Glomerular endothelial cell (primary cell): Measurements from ENCODE around the gene PCDHGA8. TPM values are rescaled to one million over a fixed set of nuclear protein-coding genes. Genes with fewer than 3 reads are reported as not detected.
"Not testable (repeated sequence)": the region's sequence is repeated elsewhere in the genome, so short reads cannot be mapped to it uniquely, and the experiment has no call there.

Experiments
- DNase-seq: peaks from one replicate; pipeline ENCODE4 v3.0.0-alpha.2; 2011; ENCODE audit warnings: low read depth, low spot score; ENCODE audit errors: extremely low read depth
- total RNA-seq: library from RNA; depleted of rRNA; stranded (reverse); fragments of >200 nt; gene quantifications from 2 replicates; pipeline ENCODE4 v1.2.3, GENCODE V29; 2015

Gene PCDHGA8
- total RNA-seq, 1 donor from 2014 or later = 2.3 TPM

DNA sequence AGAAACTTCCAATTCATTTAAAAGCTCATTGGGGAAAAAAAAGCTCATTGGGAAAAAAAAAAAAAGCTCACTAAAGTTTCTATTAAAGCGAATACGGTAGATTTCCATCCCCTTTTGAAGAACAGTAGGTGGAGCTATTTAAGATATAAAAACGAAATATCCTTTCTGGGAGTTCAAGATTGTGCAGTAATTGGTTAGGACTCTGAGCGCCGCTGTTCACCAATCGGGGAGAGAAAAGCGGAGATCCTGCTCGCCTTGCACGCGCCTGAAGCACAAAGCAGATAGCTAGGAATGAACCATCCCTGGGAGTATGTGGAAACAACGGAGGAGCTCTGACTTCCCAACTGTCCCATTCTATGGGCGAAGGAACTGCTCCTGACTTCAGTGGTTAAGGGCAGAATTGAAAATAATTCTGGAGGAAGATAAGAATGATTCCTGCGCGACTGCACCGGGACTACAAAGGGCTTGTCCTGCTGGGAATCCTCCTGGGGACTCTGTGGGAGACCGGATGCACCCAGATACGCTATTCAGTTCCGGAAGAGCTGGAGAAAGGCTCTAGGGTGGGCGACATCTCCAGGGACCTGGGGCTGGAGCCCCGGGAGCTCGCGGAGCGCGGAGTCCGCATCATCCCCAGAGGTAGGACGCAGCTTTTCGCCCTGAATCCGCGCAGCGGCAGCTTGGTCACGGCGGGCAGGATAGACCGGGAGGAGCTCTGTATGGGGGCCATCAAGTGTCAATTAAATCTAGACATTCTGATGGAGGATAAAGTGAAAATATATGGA lies 38.1 kb downstream of the PCDHGA8 start, which contains the start of gene PCDHGA12:
Gene PCDHGA12 (plus strand): TSS at position 176 of the 782 bp plus-strand sequence. CDS start 253 bp downstream, at position 429.
- no peak for DNase-seq

DNA sequence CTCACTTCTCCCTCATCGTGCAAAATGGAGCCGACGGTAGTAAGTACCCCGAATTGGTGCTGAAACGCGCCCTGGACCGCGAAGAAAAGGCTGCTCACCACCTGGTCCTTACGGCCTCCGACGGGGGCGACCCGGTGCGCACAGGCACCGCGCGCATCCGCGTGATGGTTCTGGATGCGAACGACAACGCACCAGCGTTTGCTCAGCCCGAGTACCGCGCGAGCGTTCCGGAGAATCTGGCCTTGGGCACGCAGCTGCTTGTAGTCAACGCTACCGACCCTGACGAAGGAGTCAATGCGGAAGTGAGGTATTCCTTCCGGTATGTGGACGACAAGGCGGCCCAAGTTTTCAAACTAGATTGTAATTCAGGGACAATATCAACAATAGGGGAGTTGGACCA lies 38.9 kb downstream of the PCDHGA8 start:
- DNase-seq = no peak

DNA sequence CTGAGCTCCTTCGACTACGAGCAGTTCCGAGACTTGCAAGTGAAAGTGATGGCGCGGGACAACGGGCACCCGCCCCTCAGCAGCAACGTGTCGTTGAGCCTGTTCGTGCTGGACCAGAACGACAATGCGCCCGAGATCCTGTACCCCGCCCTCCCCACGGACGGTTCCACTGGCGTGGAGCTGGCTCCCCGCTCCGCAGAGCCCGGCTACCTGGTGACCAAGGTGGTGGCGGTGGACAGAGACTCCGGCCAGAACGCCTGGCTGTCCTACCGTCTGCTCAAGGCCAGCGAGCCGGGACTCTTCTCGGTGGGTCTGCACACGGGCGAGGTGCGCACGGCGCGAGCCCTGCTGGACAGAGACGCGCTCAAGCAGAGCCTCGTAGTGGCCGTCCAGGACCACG lies 39.9 kb downstream of the PCDHGA8 start:
- DNase-seq = not testable (repeated sequence)

DNA sequence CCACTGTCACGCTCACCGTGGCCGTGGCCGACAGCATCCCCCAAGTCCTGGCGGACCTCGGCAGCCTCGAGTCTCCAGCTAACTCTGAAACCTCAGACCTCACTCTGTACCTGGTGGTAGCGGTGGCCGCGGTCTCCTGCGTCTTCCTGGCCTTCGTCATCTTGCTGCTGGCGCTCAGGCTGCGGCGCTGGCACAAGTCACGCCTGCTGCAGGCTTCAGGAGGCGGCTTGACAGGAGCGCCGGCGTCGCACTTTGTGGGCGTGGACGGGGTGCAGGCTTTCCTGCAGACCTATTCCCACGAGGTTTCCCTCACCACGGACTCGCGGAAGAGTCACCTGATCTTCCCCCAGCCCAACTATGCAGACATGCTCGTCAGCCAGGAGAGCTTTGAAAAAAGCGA lies 40.3 kb downstream of the PCDHGA8 start:
- not testable (repeated sequence) for DNase-seq

DNA sequence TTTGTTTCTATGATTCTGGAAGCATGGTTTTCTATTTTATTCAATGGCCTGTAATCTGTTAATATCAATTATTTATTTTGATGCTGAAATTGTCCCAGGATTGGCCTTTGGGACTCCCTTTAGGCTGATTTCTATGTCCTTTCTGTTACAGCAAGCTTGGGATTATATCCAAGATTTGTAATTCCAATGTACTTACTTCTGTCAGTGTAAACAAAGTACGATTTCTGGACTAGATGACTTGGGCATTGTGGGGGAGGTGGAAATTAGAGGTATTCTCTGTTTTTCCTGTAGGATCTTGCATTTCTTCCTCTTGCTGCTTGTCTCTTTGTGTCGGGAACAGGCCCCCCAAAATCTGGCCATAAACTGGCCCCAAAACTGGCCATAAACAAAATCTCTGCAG lies 41.6 kb downstream of the PCDHGA8 start:
- DNase-seq = no peak

DNA sequence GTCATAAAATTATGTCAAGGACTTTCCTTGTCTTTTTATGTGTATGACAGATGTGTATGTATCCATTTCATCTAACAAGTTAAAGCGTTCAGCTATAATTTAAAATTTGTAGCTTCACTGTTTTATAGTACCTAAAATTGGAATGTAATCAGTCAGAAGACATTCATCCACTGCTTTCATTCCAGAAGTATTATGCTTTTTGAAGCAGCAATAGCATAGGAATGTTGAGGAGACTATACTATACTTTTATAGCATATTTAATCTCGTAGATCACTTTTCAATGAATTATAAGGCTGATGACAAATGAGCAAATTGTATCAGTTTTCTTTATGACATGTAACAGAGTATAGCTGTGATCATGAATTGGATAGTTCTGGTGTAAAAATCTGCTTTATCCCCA lies 44.8 kb downstream of the PCDHGA8 start:
- DNase-seq = no peak

DNA sequence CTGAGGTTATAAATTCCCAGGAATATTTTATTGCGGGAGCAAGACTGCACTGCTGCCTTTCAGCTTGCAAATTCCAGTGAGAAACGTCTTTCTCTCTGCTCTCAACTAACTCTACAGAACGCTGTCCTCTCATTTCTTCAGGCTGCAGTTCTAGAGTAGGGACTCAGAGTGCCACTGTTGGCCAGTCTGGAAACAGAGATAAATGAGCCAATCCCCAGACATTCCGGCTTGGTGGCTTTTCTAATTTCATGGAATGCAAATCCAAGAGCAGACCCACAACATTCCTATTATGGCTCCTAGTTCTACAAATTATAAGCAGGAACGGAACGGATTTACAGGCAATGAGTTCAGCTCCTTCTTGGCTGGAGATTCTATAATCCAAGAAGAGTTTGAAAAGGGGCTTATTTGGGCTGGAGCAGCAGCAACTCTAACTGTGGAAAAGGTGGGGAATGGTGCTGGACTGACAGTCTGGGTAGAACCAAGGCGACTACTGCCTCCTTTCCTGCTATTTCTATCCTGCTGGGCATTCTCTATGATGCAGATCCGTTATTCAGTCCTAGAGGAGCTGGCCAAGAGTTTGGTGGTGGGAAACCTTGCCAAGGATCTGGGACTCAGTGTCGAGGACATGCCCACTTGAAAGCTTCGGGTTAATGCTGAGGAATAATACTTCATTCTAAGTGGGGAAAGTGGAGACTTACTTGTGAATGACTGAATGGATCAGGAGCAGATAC lies 47.1 kb downstream of the PCDHGA8 start:
- no peak for DNase-seq

DNA sequence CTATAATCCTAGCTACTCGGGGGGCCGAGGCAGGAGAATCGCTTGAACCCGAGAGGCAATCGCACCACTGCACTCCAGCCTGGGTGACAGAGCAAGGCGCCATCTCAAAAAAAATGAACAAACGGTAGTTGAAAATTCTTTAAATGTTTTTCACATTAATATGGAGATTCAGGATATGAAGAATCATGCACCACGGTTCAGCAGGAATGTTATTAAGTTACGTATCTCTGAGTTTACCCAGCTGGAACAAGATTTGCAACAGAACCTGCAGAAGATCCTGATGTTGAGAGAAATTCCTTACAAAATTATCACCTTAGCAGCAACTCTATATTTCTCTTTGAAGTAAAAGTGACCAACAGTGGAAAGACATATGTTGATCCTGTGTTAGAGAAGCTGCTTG lies 47.9 kb downstream of the PCDHGA8 start:
- no peak for DNase-seq

DNA sequence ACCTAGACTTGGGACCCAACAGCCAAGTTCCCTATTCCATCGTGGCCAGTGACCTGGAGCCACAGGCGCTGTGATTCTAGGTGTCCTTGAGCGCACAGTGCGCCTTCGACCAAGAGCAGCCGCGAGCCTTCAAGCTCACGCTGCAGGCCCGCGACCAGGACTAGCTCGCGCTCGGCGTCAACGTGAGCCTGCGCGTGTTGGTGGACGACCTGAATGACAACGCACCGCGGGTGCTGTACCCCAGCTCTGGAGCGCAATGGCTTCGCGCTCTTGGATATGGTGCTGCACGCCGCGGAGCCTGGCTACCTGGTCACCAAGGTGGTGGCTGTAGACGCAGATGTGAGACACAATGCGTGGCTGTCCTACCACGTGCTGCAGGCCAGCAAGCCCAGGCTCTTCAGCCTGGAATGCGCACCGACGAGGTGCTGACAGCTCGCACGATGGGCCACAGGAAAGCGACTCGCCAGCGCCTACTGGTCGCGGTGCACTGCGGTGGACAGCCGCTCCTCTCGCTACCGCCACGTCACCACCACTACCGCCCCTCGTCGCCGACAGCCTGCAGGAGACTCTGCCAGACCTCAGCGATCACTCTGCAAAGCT lies 49.2 kb downstream of the PCDHGA8 start:
- DNase-seq = no peak

Other genes with a start within 250 kb of the PCDHGA8 start
- 0.05 and 0.06 TPM in 2 replicates for gene PCDHB6, start 242.6 kb upstream of the PCDHGA8 start, total RNA-seq
- 1.6 and 2.4 TPM in 2 replicates for gene PCDHB7, start 220.0 kb upstream of the PCDHGA8 start, total RNA-seq
- gene PCDHB8, start 214.8 kb upstream of the PCDHGA8 start, total RNA-seq = 0.34 and 0.88 TPM in 2 replicates
- gene PCDHB16, start 210.2 kb upstream of the PCDHGA8 start, total RNA-seq = 0.05 and 1.1 TPM in 2 replicates
- 0.15 and 0.41 TPM in 2 replicates for gene PCDHB9, start 205.5 kb upstream of the PCDHGA8 start, total RNA-seq
- gene PCDHB10, start 200.3 kb upstream of the PCDHGA8 start, total RNA-seq = 1.1 and 1.3 TPM in 2 replicates
- gene PCDHB11, start 193.0 kb upstream of the PCDHGA8 start, total RNA-seq = 0.58 and 1.5 TPM in 2 replicates
- 0.19 and 0.58 TPM in 2 replicates for gene PCDHB12, start 183.9 kb upstream of the PCDHGA8 start, total RNA-seq
- 1.8 and 3.0 TPM in 2 replicates for gene PCDHB13, start 178.7 kb upstream of the PCDHGA8 start, total RNA-seq
- 1.6 and 6.7 TPM in 2 replicates for gene PCDHB14, start 169.3 kb upstream of the PCDHGA8 start, total RNA-seq
- 0.97 and 1.7 TPM in 2 replicates for gene PCDHB15, start 147.2 kb upstream of the PCDHGA8 start, total RNA-seq
- gene SLC25A2, start 88.6 kb upstream of the PCDHGA8 start, total RNA-seq = 0.76 TPM in 1 of 2 replicates, not detected in the other
- 51.0 and 52.6 TPM in 2 replicates for gene TAF7, start 71.8 kb upstream of the PCDHGA8 start, total RNA-seq
- gene PCDHGA1, start 62.1 kb upstream of the PCDHGA8 start, total RNA-seq = 0.39 and 1.2 TPM in 2 replicates
- gene PCDHGA2, start 53.9 kb upstream of the PCDHGA8 start, total RNA-seq = 2.6 and 4.1 TPM in 2 replicates
- 1.6 and 4.0 TPM in 2 replicates for gene PCDHGA3, start 48.8 kb upstream of the PCDHGA8 start, total RNA-seq
- gene PCDHGB1, start 42.5 kb upstream of the PCDHGA8 start, total RNA-seq = 0.82 and 2.3 TPM in 2 replicates
- 5.7 and 9.2 TPM in 2 replicates for gene PCDHGA4, start 37.6 kb upstream of the PCDHGA8 start, total RNA-seq
- 3.8 and 4.7 TPM in 2 replicates for gene PCDHGB2, start 32.6 kb upstream of the PCDHGA8 start, total RNA-seq
- 0.82 and 2.1 TPM in 2 replicates for gene PCDHGA5, start 28.5 kb upstream of the PCDHGA8 start, total RNA-seq
- 2.6 and 5.5 TPM in 2 replicates for gene PCDHGB3, start 22.4 kb upstream of the PCDHGA8 start, total RNA-seq
- 4.5 and 6.6 TPM in 2 replicates for gene PCDHGA6, start 18.7 kb upstream of the PCDHGA8 start, total RNA-seq
- 3.6 and 5.3 TPM in 2 replicates for gene PCDHGA7, start 9.9 kb upstream of the PCDHGA8 start, total RNA-seq
- gene PCDHGB4, start 4.9 kb upstream of the PCDHGA8 start, total RNA-seq = 11.1 and 19.5 TPM in 2 replicates
- gene PCDHGB5, start 5.3 kb downstream of the PCDHGA8 start, total RNA-seq = 17.5 and 27.2 TPM in 2 replicates
- 3.3 and 4.5 TPM in 2 replicates for gene PCDHGA9, start 10.1 kb downstream of the PCDHGA8 start, total RNA-seq
- gene PCDHGB6, start 15.4 kb downstream of the PCDHGA8 start, total RNA-seq = 1.8 and 6.2 TPM in 2 replicates
- gene PCDHGA10, start 20.4 kb downstream of the PCDHGA8 start, total RNA-seq = 4.0 and 12.4 TPM in 2 replicates
- 14.1 and 23.4 TPM in 2 replicates for gene PCDHGB7, start 25.0 kb downstream of the PCDHGA8 start, total RNA-seq
- 12.3 and 17.5 TPM in 2 replicates for gene PCDHGA11, start 28.4 kb downstream of the PCDHGA8 start, total RNA-seq
- gene PCDHGA12, start 37.9 kb downstream of the PCDHGA8 start, total RNA-seq = 10.5 and 23.0 TPM in 2 replicates
- 24.3 and 43.0 TPM in 2 replicates for gene PCDHGC3, start 83.3 kb downstream of the PCDHGA8 start, total RNA-seq
- gene PCDHGC4, start 92.4 kb downstream of the PCDHGA8 start, total RNA-seq = 0.44 and 2.5 TPM in 2 replicates
- 0.24 and 2.5 TPM in 2 replicates for gene PCDHGC5, start 96.4 kb downstream of the PCDHGA8 start, total RNA-seq
- gene DIAPH1, start 226.4 kb downstream of the PCDHGA8 start, total RNA-seq = 78.6 and 94.1 TPM in 2 replicates
- 30.9 and 43.3 TPM in 2 replicates for gene HDAC3, start 244.2 kb downstream of the PCDHGA8 start, total RNA-seq
- gene RELL2, start 244.4 kb downstream of the PCDHGA8 start, total RNA-seq = 8.5 and 12.2 TPM in 2 replicates